BJ (cell line): ENCODE results near the gene IRAG1. TPM values are rescaled to one million over a fixed set of nuclear protein-coding genes. Genes with fewer than 3 reads are reported as not detected.

Source experiments
- CTCF ChIA-PET: fragments of 350-600 bp; formaldehyde crosslinking; extraction: SDS; loops from one replicate; lab custom pipeline; 2021; ENCODE audit warnings: antibody characterized with exemption, inconsistent platforms; lab: Yijun Ruan, JAX
- POLR2A ChIA-PET: fragments of 300-600 bp; sonication (Branson Sonifier 250); formaldehyde crosslinking; extraction: SDS; loops from one replicate; lab custom pipeline; 2021; ENCODE audit warnings: antibody characterized with exemption; lab: Charles Lee
- DNase-seq: peaks from one replicate; pipeline ENCODE4 v3.0.0-alpha.2; 2011; ENCODE audit warnings: low read depth
- H3K27me3 ChIP-seq: 2 replicates; pipeline ENCODE4 v1.6.0; 2011; ENCODE audit warnings: low read length; ENCODE audit not compliant: control insufficient read depth, insufficient read depth
- H3K36me3 ChIP-seq: 2 replicates; pipeline ENCODE4 v1.5.1; 2011; ENCODE audit warnings: low read length; ENCODE audit not compliant: control insufficient read depth, insufficient read depth
- H3K4me3 ChIP-seq: 2 replicates; pipeline ENCODE4 v1.5.1; 2011; ENCODE audit warnings: low read depth, mild to moderate bottlenecking, control low read depth, low read length
- CTCF ChIP-seq: IDR thresholded peaks from 2 replicates; pipeline ENCODE4 v1.5.1; 2011; ENCODE audit warnings: low read depth, mild to moderate bottlenecking, control low read depth, inconsistent platforms, low read length, moderate library complexity; ENCODE audit not compliant: insufficient read depth
- polyA plus RNA-seq: library from polyadenylated mRNA; depleted of rRNA; stranded (reverse); fragments of >200 nt; gene quantifications from 2 replicates; pipeline ENCODE4 v1.2.3, GENCODE V29; 2011

The IRAG1 gene
- polyA plus RNA-seq, 1 experiment = 82.4 TPM

GRCh38 chr11:10716122-10716521, 22.6 kb upstream of the IRAG1 start:
- Histone ChIP-seq H3K36me3 (no peaks in the 10 kb centered on the region), H3K4me3 (no peak overlapping the region), H3K27me3 (no peaks in the 10 kb centered on the region)
- ChIA-PET POLR2A (no interaction called here), CTCF (interaction anchor here (2.9 kb wide), 1 partner anchor 11 kb away, joined by 10 read pairs; no protein-coding TSS in a partner anchor)
- no peak for DNase-seq
- TF ChIP-seq CTCF = no peak

GRCh38 chr11:10715571-10715970, 22.0 kb upstream of the IRAG1 start:
- H3K27me3 ChIP-seq = no peaks in the 10 kb centered on the region
- no peak overlapping the region for H3K4me3 ChIP-seq
- POLR2A ChIA-PET = no interaction called here
- DNase-seq = no peak
- CTCF ChIA-PET = interaction anchor here (1.0 kb wide), 1 partner anchor 12 kb away, joined by 5 read pairs; no protein-coding TSS in a partner anchor
- no peaks in the 10 kb centered on the region for H3K36me3 ChIP-seq
- no peak for TF ChIP-seq CTCF

GRCh38 chr11:10709299-10710086, 15.9 kb upstream of the IRAG1 start:
- CTCF ChIA-PET = interaction anchor here (0.5 to 2.1 kb wide), 4 partner anchors 15 to 1367 kb away, joined by 3 to 6 read pairs (median 3); partner anchors contain the start of gene IRAG1
- H3K36me3 ChIP-seq = no peaks in the 10 kb centered on the region
- H3K4me3 ChIP-seq = no peak overlapping the region

GRCh38 chr11:10708131-10708530, 14.6 kb upstream of the IRAG1 start:
- Histone ChIP-seq H3K4me3 (no peak overlapping the region), H3K27me3 (no peaks in the 10 kb centered on the region; the same call in 1 of the 2 replicates), H3K36me3 (no peaks in the 10 kb centered on the region)
- CTCF ChIA-PET = no interaction called here
- no peak for TF ChIP-seq CTCF
- DNase-seq = no peak
- POLR2A ChIA-PET = no interaction called here

More at GRCh38 chr11:10709299-10710086, 15.9 kb upstream of the IRAG1 start:
- POLR2A ChIA-PET = no interaction called here
- no peak for DNase-seq
- TF ChIP-seq CTCF = no peak
- no peaks in the 10 kb centered on the region; the same call in 1 of the 2 replicates for H3K27me3 ChIP-seq

- Histone ChIP-seq H3K4me3 (no peak overlapping the region), H3K27me3 (no peaks in the 10 kb centered on the region), H3K36me3 (no peaks in the 10 kb centered on the region)
- TF ChIP-seq CTCF = no peak
- ChIA-PET CTCF (no interaction called here), POLR2A (interaction anchor here (1.0 kb wide), 1 partner anchor 9 kb away, joined by 3 read pairs; no protein-coding TSS in a partner anchor)
- no peak for DNase-seq
Measured at GRCh38 chr11:10701982-10702381, 8.4 kb upstream of the IRAG1 start.
